HCEC 1CT (cell line): ENCODE data around the gene CBX2.

ENCODE experiments used
- DNase-seq: peaks from one replicate; pipeline ENCODE4 v3.0.0-alpha.2; 2017

CBX2 gene

GRCh38 chr17:79789943-79790804 lies 12.2 kb downstream of the CBX2 start:
- DNase-seq: no peak

- DNase-seq: no peak
Observed at GRCh38 chr17:79790805-79791734, 13.1 kb downstream of the CBX2 start.

GRCh38 chr17:79791735-79792161 lies 13.8 kb downstream of the CBX2 start:
- no peak for DNase-seq

GRCh38 chr17:79792341-79792871 lies 14.5 kb downstream of the CBX2 start:
- no peak for DNase-seq

- peak; percentile 90 for DNase-seq
Observed at GRCh38 chr17:79792984-79793923, 15.3 kb downstream of the CBX2 start.

GRCh38 chr17:79793924-79794304 lies 16.0 kb downstream of the CBX2 start:
- peak; percentile 65 for DNase-seq

GRCh38 chr17:79794659-79795511 lies 16.9 kb downstream of the CBX2 start:
- DNase-seq: no peak

- no peak for DNase-seq
Observed at GRCh38 chr17:79795795-79796443, 18.0 kb downstream of the CBX2 start.

GRCh38 chr17:79796444-79796762 lies 18.5 kb downstream of the CBX2 start:
- no peak for DNase-seq

- peak; percentile 99 for DNase-seq
Observed at GRCh38 chr17:79796763-79797491, 19.0 kb downstream of the CBX2 start, which contains the start of gene CBX8. Gene CBX8, minus strand, starts transcription at chr17:79797077. Its CDS starts 79 bp downstream, at chr17:79796998.

GRCh38 chr17:79797492-79798298 lies 19.7 kb downstream of the CBX2 start:
- no peak for DNase-seq

- no peak for DNase-seq
Observed at GRCh38 chr17:79798299-79799173, 20.6 kb downstream of the CBX2 start.

GRCh38 chr17:79799174-79799537 lies 21.2 kb downstream of the CBX2 start:
- DNase-seq: no peak

- DNase-seq: no peak
Observed at GRCh38 chr17:79799538-79800324, 21.8 kb downstream of the CBX2 start.

- DNase-seq: peak; percentile 54
Observed at GRCh38 chr17:79800325-79801155, 22.6 kb downstream of the CBX2 start.
